GM19035 (cell line): ENCODE measurements around the gene DENND5A.
"Not testable (repeated sequence)": the region's sequence is repeated elsewhere in the genome, so short reads cannot be mapped to it uniquely, and the experiment has no call there.

Experiments used
- ATAC-seq: cut with Tn5 transposase; IDR thresholded peaks from one replicate; pipeline ENCODE4 v1.9.1; 2021; ENCODE audit not compliant: unreplicated experiment

Gene DENND5A

GRCh38 chr11:9179141-9179540, 86.0 kb downstream of the DENND5A start:
- no peak for ATAC-seq

- no peak for ATAC-seq
These were observed 86.4 kb downstream of the DENND5A start for GRCh38 chr11:9178716-9179115.

GRCh38 chr11:9177438-9178091, 87.6 kb downstream of the DENND5A start:
- no peak for ATAC-seq

- no peak for ATAC-seq
These were observed 88.6 kb downstream of the DENND5A start for GRCh38 chr11:9176550-9176949.

GRCh38 chr11:9176136-9176535, 89.0 kb downstream of the DENND5A start:
- no peak for ATAC-seq

- ATAC-seq, result no peak
These were observed 92.8 kb downstream of the DENND5A start for GRCh38 chr11:9172389-9172788.

- ATAC-seq, result no peak
These were observed 94.7 kb downstream of the DENND5A start for GRCh38 chr11:9170450-9170849.

GRCh38 chr11:9169595-9170295, 95.4 kb downstream of the DENND5A start:
- no peak for ATAC-seq

- not testable (repeated sequence) for ATAC-seq
These were observed 103.2 kb downstream of the DENND5A start for GRCh38 chr11:9161991-9162390.

GRCh38 chr11:9160166-9160565, 105.0 kb downstream of the DENND5A start:
- ATAC-seq, result no peak

- ATAC-seq, result no peak
These were observed 106.2 kb downstream of the DENND5A start for GRCh38 chr11:9158898-9159391.

- ATAC-seq, result no peak
These were observed 109.2 kb downstream of the DENND5A start for GRCh38 chr11:9155930-9156329.

GRCh38 chr11:9153651-9154050, 111.5 kb downstream of the DENND5A start:
- ATAC-seq, result no peak

- no peak for ATAC-seq
These were observed 113.5 kb downstream of the DENND5A start for GRCh38 chr11:9151631-9152030.

GRCh38 chr11:9150926-9151325, 114.2 kb downstream of the DENND5A start:
- no peak for ATAC-seq

- no peak for ATAC-seq
These were observed 114.6 kb downstream of the DENND5A start for GRCh38 chr11:9150501-9150900.

GRCh38 chr11:9148727-9149126, 116.4 kb downstream of the DENND5A start:
- ATAC-seq, result no peak

GRCh38 chr11:9148035-9148434, 117.1 kb downstream of the DENND5A start:
- no peak for ATAC-seq

- ATAC-seq, result no peak
These were observed 118.7 kb downstream of the DENND5A start for GRCh38 chr11:9146477-9146876.

GRCh38 chr11:9145283-9145682, 119.9 kb downstream of the DENND5A start:
- ATAC-seq, result no peak

- ATAC-seq, result no peak
These were observed 120.3 kb downstream of the DENND5A start for GRCh38 chr11:9144828-9145227.

- ATAC-seq, result no peak
These were observed 121.4 kb downstream of the DENND5A start for GRCh38 chr11:9143721-9144120.

GRCh38 chr11:9142732-9143131, 122.4 kb downstream of the DENND5A start:
- no peak for ATAC-seq
